ENCODE data around the gene RCC1.

DNA sequence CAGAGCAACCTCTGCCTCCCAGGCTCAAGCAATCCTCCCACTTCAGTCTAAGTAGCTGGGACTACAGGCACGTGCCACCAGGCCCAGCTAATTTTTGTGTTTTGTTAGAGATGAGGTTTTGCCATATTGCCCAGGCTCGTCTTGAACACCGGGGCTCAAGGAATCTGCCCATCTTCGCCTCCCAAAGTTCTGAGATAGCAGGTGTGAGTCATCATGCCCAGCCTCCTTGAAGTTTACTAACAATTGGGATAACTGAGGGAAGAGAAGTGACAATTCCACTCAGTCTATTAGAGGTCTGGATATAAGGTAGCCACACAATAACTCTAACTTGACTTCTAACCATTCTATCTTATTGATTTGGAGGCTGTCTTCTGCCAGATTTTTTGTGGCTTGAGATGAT lies 6.3 kb upstream of the RCC1 start:
- TF ChIP-seq, protein P1, sequence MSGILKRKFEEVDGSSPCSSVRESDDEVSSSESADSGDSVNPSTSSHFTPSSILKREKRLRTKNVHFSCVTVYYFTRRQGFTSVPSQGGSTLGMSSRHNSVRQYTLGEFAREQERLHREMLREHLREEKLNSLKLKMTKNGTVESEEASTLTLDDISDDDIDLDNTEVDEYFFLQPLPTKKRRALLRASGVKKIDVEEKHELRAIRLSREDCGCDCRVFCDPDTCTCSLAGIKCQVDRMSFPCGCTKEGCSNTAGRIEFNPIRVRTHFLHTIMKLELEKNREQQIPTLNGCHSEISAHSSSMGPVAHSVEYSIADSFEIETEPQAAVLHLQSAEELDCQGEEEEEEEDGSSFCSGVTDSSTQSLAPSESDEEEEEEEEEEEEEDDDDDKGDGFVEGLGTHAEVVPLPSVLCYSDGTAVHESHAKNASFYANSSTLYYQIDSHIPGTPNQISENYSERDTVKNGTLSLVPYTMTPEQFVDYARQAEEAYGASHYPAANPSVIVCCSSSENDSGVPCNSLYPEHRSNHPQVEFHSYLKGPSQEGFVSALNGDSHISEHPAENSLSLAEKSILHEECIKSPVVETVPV (CRISPR knock-in tag; IDR thresholded peaks at IDR 0.05) = no peak
- TF ChIP-seq BACH2 (CRISPR knock-in tag; IDR thresholded peaks at IDR 0.05; ENCODE audit: borderline replicate concordance) (no peak), GLIS3 (CRISPR knock-in tag; IDR thresholded peaks at IDR 0.05) (no peak), TCF4 (CRISPR knock-in tag; IDR thresholded peaks at IDR 0.05; ENCODE audit: borderline replicate concordance) (no peak), RARB (CRISPR knock-in tag; IDR thresholded peaks at IDR 0.05) (no peak), ARNTL (CRISPR knock-in tag; IDR thresholded peaks at IDR 0.05; ENCODE audit: borderline replicate concordance, low read depth) (no peak), ZFP3 (CRISPR knock-in tag; IDR thresholded peaks at IDR 0.05) (no peak)
- TF ChIP-seq, protein P2, sequence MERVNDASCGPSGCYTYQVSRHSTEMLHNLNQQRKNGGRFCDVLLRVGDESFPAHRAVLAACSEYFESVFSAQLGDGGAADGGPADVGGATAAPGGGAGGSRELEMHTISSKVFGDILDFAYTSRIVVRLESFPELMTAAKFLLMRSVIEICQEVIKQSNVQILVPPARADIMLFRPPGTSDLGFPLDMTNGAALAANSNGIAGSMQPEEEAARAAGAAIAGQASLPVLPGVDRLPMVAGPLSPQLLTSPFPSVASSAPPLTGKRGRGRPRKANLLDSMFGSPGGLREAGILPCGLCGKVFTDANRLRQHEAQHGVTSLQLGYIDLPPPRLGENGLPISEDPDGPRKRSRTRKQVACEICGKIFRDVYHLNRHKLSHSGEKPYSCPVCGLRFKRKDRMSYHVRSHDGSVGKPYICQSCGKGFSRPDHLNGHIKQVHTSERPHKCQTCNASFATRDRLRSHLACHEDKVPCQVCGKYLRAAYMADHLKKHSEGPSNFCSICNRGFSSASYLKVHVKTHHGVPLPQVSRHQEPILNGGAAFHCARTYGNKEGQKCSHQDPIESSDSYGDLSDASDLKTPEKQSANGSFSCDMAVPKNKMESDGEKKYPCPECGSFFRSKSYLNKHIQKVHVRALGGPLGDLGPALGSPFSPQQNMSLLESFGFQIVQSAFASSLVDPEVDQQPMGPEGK (CRISPR knock-in tag; IDR thresholded peaks at IDR 0.05; ENCODE audit: borderline replicate concordance) = no peak
- TF ChIP-seq, protein P3, sequence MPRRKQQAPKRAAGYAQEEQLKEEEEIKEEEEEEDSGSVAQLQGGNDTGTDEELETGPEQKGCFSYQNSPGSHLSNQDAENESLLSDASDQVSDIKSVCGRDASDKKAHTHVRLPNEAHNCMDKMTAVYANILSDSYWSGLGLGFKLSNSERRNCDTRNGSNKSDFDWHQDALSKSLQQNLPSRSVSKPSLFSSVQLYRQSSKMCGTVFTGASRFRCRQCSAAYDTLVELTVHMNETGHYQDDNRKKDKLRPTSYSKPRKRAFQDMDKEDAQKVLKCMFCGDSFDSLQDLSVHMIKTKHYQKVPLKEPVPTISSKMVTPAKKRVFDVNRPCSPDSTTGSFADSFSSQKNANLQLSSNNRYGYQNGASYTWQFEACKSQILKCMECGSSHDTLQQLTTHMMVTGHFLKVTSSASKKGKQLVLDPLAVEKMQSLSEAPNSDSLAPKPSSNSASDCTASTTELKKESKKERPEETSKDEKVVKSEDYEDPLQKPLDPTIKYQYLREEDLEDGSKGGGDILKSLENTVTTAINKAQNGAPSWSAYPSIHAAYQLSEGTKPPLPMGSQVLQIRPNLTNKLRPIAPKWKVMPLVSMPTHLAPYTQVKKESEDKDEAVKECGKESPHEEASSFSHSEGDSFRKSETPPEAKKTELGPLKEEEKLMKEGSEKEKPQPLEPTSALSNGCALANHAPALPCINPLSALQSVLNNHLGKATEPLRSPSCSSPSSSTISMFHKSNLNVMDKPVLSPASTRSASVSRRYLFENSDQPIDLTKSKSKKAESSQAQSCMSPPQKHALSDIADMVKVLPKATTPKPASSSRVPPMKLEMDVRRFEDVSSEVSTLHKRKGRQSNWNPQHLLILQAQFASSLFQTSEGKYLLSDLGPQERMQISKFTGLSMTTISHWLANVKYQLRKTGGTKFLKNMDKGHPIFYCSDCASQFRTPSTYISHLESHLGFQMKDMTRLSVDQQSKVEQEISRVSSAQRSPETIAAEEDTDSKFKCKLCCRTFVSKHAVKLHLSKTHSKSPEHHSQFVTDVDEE (CRISPR knock-in tag; IDR thresholded peaks at IDR 0.05) = no peak
